GM10266 (cell line): ENCODE results near the gene ST3GAL5.
A peak's percentile ranks its signal among the peaks of the same experiment; 100 is the strongest.

Source experiments
- DNase-seq: peaks from one replicate; pipeline ENCODE4 v3.0.0; 2012; ENCODE audit errors: extremely low spot score
- TF ChIP-seq, protein P1 (sequence below): IDR thresholded peaks from 2 replicates; pipeline ENCODE4 v1.5.1; 2012; ENCODE audit warnings: mild to moderate bottlenecking, low read depth; ENCODE audit not compliant: control insufficient read depth, insufficient read depth; ENCODE audit errors: missing control alignments

The ST3GAL5 gene

GRCh38 chr2:85843543-85843942 is 45.2 kb downstream of the ST3GAL5 start:
- DNase-seq = no peak
- TF ChIP-seq, protein P1, sequence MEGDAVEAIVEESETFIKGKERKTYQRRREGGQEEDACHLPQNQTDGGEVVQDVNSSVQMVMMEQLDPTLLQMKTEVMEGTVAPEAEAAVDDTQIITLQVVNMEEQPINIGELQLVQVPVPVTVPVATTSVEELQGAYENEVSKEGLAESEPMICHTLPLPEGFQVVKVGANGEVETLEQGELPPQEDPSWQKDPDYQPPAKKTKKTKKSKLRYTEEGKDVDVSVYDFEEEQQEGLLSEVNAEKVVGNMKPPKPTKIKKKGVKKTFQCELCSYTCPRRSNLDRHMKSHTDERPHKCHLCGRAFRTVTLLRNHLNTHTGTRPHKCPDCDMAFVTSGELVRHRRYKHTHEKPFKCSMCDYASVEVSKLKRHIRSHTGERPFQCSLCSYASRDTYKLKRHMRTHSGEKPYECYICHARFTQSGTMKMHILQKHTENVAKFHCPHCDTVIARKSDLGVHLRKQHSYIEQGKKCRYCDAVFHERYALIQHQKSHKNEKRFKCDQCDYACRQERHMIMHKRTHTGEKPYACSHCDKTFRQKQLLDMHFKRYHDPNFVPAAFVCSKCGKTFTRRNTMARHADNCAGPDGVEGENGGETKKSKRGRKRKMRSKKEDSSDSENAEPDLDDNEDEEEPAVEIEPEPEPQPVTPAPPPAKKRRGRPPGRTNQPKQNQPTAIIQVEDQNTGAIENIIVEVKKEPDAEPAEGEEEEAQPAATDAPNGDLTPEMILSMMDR = peak; percentile 17

GRCh38 chr2:85840091-85840490 is 48.7 kb downstream of the ST3GAL5 start:
- TF ChIP-seq, protein P1 = no peak
- no peak for DNase-seq

DNA sequence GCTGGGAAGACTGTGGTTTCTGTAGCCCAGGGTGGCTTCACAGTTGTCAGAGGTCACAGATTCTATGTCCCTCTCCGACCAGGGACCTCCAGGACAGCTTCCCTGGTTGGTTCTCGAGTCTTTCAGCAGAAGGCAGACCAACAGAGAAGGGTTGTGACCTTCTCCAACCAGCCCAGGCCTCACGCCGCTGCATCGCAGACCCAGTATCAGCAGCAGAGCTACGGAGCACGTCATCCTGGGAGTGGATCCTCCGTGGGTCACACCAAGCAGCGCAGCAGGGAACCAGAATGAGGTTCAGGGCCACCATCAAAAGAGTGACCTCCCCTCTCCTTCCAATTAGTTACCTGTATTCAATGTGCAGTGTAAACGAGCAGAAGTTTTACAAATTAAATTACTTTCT is 49.3 kb downstream of the ST3GAL5 start:
- no peak for DNase-seq
- TF ChIP-seq, protein P1 = no peak

DNA sequence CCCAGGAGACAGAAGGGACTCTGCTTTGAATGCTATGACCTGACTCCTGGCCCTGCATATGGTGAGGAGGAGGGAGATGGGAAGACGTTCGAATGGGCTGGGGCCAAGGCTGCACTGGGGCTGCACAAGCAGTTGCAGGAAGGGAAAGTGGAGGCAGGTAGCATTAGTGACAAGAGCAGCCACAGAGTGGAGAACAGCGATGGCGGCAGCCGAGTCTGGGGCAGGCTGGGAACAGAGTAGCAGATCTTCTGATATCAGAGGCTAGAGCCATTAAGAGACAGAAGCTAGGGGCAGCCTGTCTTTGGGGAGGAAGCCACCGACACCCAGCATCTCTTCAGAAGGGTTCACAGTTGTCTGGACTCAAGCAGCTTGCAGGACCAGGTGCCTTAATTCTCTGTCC is 50.1 kb downstream of the ST3GAL5 start:
- TF ChIP-seq, protein P1 = no peak
- DNase-seq = no peak

DNA sequence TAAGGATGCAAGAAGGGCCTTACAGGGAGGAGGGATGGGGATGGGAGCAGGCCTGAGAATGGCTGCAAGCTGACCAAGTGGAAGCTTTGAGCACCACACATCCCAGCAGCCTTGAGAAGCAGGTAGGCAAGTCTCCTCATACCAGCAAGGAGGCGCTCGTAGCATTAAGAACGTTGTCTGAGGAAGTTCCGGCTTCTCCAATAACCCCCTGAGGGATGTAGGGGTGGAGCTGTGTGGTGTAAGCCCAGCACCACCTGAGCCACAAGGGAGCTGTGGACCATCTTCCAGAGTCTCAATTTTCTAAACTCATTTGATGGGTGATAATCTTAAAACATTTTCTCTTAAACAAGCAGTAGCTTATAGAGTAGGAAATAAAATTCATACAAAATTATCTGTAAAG is 50.6 kb downstream of the ST3GAL5 start:
- DNase-seq = no peak
- TF ChIP-seq, protein P1 = no peak

GRCh38 chr2:85834466-85834865 is 54.3 kb downstream of the ST3GAL5 start:
- DNase-seq = no peak
- TF ChIP-seq, protein P1 = no peak

- TF ChIP-seq, protein P1 = no peak
- DNase-seq = no peak
Observed at GRCh38 chr2:85831735-85832134, 57.1 kb downstream of the ST3GAL5 start.
